Left forelimb (tissue), 1 donor: Measurements from ENCODE around the gene OR10G3.
"Not testable (repeated sequence)": the region's sequence is repeated elsewhere in the genome, so short reads cannot be mapped to it uniquely, and the experiment has no call there.

Experiments used
- DNase-seq: peaks from one replicate; pipeline ENCODE4 v3.0.0-alpha.2; 2018; ENCODE audit warnings: low spot score

The OR10G3 gene

GRCh38 chr14:21579976-21580375, at the start of gene OR10G3:
Gene OR10G3, minus strand, starts transcription at chr14:21580076. Its CDS starts 9,332 bp downstream, at chr14:21570744.
- no peak for DNase-seq

GRCh38 chr14:21626491-21627230, 46.8 kb upstream of the OR10G3 start:
- DNase-seq, result no peak

GRCh38 chr14:21617614-21618013, 37.7 kb upstream of the OR10G3 start:
- DNase-seq, result no peak

GRCh38 chr14:21614240-21614639, 34.4 kb upstream of the OR10G3 start:
- DNase-seq, result no peak

- no peak for DNase-seq
These were observed 32.4 kb upstream of the OR10G3 start for GRCh38 chr14:21612324-21612723.

- DNase-seq, result not testable (repeated sequence)
These were observed 22.3 kb upstream of the OR10G3 start for GRCh38 chr14:21602181-21602580.

GRCh38 chr14:21589317-21589716, 9.4 kb upstream of the OR10G3 start:
- DNase-seq, result no peak

GRCh38 chr14:21575661-21576060, 4.2 kb downstream of the OR10G3 start:
- no peak for DNase-seq

- DNase-seq, result no peak
These were observed 7.3 kb downstream of the OR10G3 start for GRCh38 chr14:21572604-21573003.

GRCh38 chr14:21558703-21559170, 21.1 kb downstream of the OR10G3 start:
- no peak for DNase-seq

GRCh38 chr14:21557084-21557901, 22.6 kb downstream of the OR10G3 start:
- peak; percentile 79 for DNase-seq

- no peak for DNase-seq
These were observed 23.3 kb downstream of the OR10G3 start for GRCh38 chr14:21556378-21557083.

- DNase-seq, result no peak
These were observed 26.6 kb downstream of the OR10G3 start for GRCh38 chr14:21553266-21553665.

- not testable (repeated sequence) for DNase-seq
These were observed 35.3 kb downstream of the OR10G3 start for GRCh38 chr14:21544588-21544987.

- DNase-seq, result no peak
These were observed 35.9 kb downstream of the OR10G3 start for GRCh38 chr14:21543963-21544362.

GRCh38 chr14:21543521-21543960, 36.3 kb downstream of the OR10G3 start:
- no peak for DNase-seq

GRCh38 chr14:21541413-21542074, 38.3 kb downstream of the OR10G3 start:
- DNase-seq, result no peak

- no peak for DNase-seq
These were observed 40.5 kb downstream of the OR10G3 start for GRCh38 chr14:21539189-21539940.

- DNase-seq, result no peak
These were observed 42.8 kb downstream of the OR10G3 start for GRCh38 chr14:21537090-21537424.

GRCh38 chr14:21536418-21537089, 43.3 kb downstream of the OR10G3 start:
- no peak for DNase-seq
